Glutamatergic neuron (in vitro differentiated cells): Measurements from ENCODE around the gene TEAD4. TPM values are rescaled to one million over a fixed set of nuclear protein-coding genes. Genes with fewer than 3 reads are reported as not detected.
"Not testable (repeated sequence)": the region's sequence is repeated elsewhere in the genome, so short reads cannot be mapped to it uniquely, and the experiment has no call there.

Source experiments
- DNase-seq: peaks from one replicate; pipeline ENCODE4 v3.0.0; 2022
- H3K27ac Mint-ChIP-seq: one replicate; pipeline ENCODE4 v1.8.0; 2020; ENCODE audit warnings: mild to moderate bottlenecking, mixed read lengths, inconsistent platforms; ENCODE audit not compliant: unreplicated experiment
- H3K27me3 Mint-ChIP-seq: one replicate; pipeline ENCODE4 v1.8.0; 2020; ENCODE audit warnings: mild to moderate bottlenecking, moderate library complexity, mixed read lengths, inconsistent platforms; ENCODE audit not compliant: unreplicated experiment
- H3K36me3 Mint-ChIP-seq: one replicate; pipeline ENCODE4 v1.8.0; 2020; ENCODE audit warnings: mild to moderate bottlenecking, mixed read lengths, inconsistent platforms; ENCODE audit not compliant: unreplicated experiment
- H3K4me1 Mint-ChIP-seq: one replicate; pipeline ENCODE4 v1.8.0; 2020; ENCODE audit warnings: mild to moderate bottlenecking, low read depth, mixed read lengths, inconsistent platforms; ENCODE audit not compliant: unreplicated experiment
- H3K4me3 Mint-ChIP-seq: one replicate; pipeline ENCODE4 v1.8.0; 2020; ENCODE audit warnings: mild to moderate bottlenecking, mixed read lengths, inconsistent platforms; ENCODE audit not compliant: unreplicated experiment
- H3K9me3 Mint-ChIP-seq: one replicate; pipeline ENCODE4 v1.8.0; 2020; ENCODE audit warnings: mild to moderate bottlenecking, moderate library complexity, mixed read lengths, inconsistent platforms; ENCODE audit not compliant: unreplicated experiment
- total RNA-seq: library from RNA; stranded (reverse); fragmentation: NEBNext Ultra II Directional; extraction: Animal tissue kit (Norgen Biotek cat#: 25700); gene quantifications from one replicate; pipeline ENCODE4 v1.2.1, GENCODE V29; 2021; ENCODE audit not compliant: unreplicated experiment
- TF ChIP-seq, protein P1 (sequence below): fragments of 200-600 bp; sonication (generic); IDR thresholded peaks from one replicate; pipeline ENCODE4 v1.5.0; 2021; ENCODE audit not compliant: partially characterized antibody, unreplicated experiment

TEAD4 gene
- total RNA-seq, 1 donor from 2014 or later: 3.8 TPM

- Mint-ChIP-seq H3K27ac (no peak overlapping the region), H3K36me3 (peaks cover 6% of the 10 kb centered on the region), H3K4me3 (no peak overlapping the region), H3K9me3 (no peaks in the 10 kb centered on the region), H3K4me1 (peaks cover 5% of the 10 kb centered on the region), H3K27me3 (no peaks in the 10 kb centered on the region)
- TF ChIP-seq, protein P1, sequence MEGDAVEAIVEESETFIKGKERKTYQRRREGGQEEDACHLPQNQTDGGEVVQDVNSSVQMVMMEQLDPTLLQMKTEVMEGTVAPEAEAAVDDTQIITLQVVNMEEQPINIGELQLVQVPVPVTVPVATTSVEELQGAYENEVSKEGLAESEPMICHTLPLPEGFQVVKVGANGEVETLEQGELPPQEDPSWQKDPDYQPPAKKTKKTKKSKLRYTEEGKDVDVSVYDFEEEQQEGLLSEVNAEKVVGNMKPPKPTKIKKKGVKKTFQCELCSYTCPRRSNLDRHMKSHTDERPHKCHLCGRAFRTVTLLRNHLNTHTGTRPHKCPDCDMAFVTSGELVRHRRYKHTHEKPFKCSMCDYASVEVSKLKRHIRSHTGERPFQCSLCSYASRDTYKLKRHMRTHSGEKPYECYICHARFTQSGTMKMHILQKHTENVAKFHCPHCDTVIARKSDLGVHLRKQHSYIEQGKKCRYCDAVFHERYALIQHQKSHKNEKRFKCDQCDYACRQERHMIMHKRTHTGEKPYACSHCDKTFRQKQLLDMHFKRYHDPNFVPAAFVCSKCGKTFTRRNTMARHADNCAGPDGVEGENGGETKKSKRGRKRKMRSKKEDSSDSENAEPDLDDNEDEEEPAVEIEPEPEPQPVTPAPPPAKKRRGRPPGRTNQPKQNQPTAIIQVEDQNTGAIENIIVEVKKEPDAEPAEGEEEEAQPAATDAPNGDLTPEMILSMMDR: no peak
- DNase-seq: no peak
Observed at GRCh38 chr12:3061501-3062215, 102.5 kb downstream of the TEAD4 start.

GRCh38 chr12:3065300-3065699 is 106.1 kb downstream of the TEAD4 start:
- TF ChIP-seq, protein P1: no peak

GRCh38 chr12:3065846-3066245 is 106.6 kb downstream of the TEAD4 start:
- H3K4me1 Mint-ChIP-seq, H3K4me3 Mint-ChIP-seq, H3K27ac Mint-ChIP-seq, H3K36me3 Mint-ChIP-seq, H3K27me3 Mint-ChIP-seq, DNase-seq, H3K9me3 Mint-ChIP-seq: not testable (repeated sequence)

More at GRCh38 chr12:3065300-3065699, 106.1 kb downstream of the TEAD4 start:
- peaks cover 5% of the 10 kb centered on the region for H3K4me1 Mint-ChIP-seq
- H3K27me3 Mint-ChIP-seq: no peaks in the 10 kb centered on the region
- peaks cover 1% of the 10 kb centered on the region for H3K9me3 Mint-ChIP-seq
- H3K27ac Mint-ChIP-seq: no peak overlapping the region
- H3K4me3 Mint-ChIP-seq: no peak overlapping the region
- H3K36me3 Mint-ChIP-seq: peaks cover 6% of the 10 kb centered on the region
- DNase-seq: no peak

- Mint-ChIP-seq H3K4me1 (peaks cover 3% of the 10 kb centered on the region), H3K36me3 (no peaks in the 10 kb centered on the region), H3K27ac (no peak overlapping the region), H3K9me3 (peaks cover 1% of the 10 kb centered on the region), H3K27me3 (no peaks in the 10 kb centered on the region), H3K4me3 (no peak overlapping the region)
- TF ChIP-seq, protein P1: no peak
- no peak for DNase-seq
Observed at GRCh38 chr12:3069714-3070113, 110.5 kb downstream of the TEAD4 start.

GRCh38 chr12:3071107-3071506 is 111.9 kb downstream of the TEAD4 start:
- peaks cover 3% of the 10 kb centered on the region for H3K9me3 Mint-ChIP-seq
- H3K27me3 Mint-ChIP-seq: no peaks in the 10 kb centered on the region
- peaks cover 3% of the 10 kb centered on the region for H3K4me1 Mint-ChIP-seq
- DNase-seq: no peak
- no peak overlapping the region for H3K4me3 Mint-ChIP-seq
- TF ChIP-seq, protein P1: no peak
- H3K36me3 Mint-ChIP-seq: no peaks in the 10 kb centered on the region
- H3K27ac Mint-ChIP-seq: no peak overlapping the region
